ENCODE results near the gene TCERG1L. TPM values are rescaled to one million over a fixed set of nuclear protein-coding genes. Genes with fewer than 3 reads are reported as not detected.

Gene TCERG1L
- total and polyA plus RNA-seq, 4 donors: not detected

DNA sequence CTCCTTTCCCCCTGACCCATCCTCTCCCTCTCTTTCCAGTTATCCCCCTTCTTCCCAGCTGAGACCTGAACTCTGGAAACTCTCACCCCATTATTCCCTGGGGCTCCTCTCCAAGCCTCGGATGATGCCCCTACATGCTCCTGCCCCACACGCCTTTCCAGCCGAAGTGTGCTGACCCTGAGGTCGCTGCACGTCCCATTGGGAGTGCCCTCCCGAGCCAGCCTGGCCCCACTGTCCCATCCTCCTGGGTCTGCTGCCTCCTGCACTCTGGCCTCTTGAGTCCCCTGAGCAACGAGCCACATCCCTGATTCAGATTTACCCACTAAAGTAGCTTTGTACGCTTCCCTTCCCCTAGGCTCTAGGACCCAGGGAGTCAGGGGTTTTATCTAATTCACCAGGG is 87.4 kb downstream of the TCERG1L start:
- intact Hi-C loops (cut with DNase I): no loop called here
- no peaks in the 10 kb centered on the region for H3K9me3 ChIP-seq (ENCODE audit: control insufficient read depth, low read length)
- H3K4me3 ChIP-seq (ENCODE audit: low read length in 2 of 2): no peak overlapping the region
- ATAC-seq (ENCODE audit: low FRiP score) (no peak), DNase-seq (no peak)
- no peak overlapping the region for H3K27ac ChIP-seq (ENCODE audit: low read depth in 1 of 2, low read length in 2 of 2)
- H3K27me3 ChIP-seq (ENCODE audit: control insufficient read depth in 1 of 2, insufficient read depth in 2 of 2, low read length in 1 of 2): no peaks in the 10 kb centered on the region
- no peaks in the 10 kb centered on the region for H3K36me3 ChIP-seq (ENCODE audit: control insufficient read depth in 1 of 2, insufficient read depth in 2 of 2, low read length in 1 of 2)
- WGBS, 2 donors: 49 to 58% methylated on average over 8 of the region's 8 CpGs
- H3K4me1 ChIP-seq (ENCODE audit: control insufficient read depth in 1 of 2, insufficient read depth in 2 of 2, low read length in 2 of 2): no peaks in the 10 kb centered on the region

DNA sequence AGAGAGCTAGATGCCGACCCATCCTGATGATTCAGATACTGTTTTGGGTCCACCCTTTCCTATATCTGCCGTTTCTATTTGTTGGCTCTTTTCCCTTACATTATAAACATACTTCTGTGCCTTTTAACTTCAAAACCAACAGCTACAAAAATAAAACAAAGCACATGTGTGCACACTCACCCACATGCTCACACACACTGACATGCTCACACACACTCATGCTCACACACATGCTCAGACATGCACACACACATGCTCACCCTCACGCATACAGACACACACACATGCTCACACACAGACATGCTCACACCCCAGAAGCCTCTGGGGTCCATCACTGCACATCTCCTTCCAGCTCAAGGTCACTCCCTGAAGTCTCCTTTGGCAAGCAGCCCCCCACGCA is 88.1 kb downstream of the TCERG1L start:
- no peaks in the 10 kb centered on the region for H3K4me1 ChIP-seq (ENCODE audit: control insufficient read depth in 1 of 2, insufficient read depth in 2 of 2, low read length in 2 of 2)
- DNase-seq (no peak), ATAC-seq (ENCODE audit: low FRiP score) (no peak)
- no peak overlapping the region for H3K4me3 ChIP-seq (ENCODE audit: low read length in 2 of 2)
- H3K9me3 ChIP-seq (ENCODE audit: control insufficient read depth, low read length): no peaks in the 10 kb centered on the region
- H3K36me3 ChIP-seq (ENCODE audit: control insufficient read depth in 1 of 2, insufficient read depth in 2 of 2, low read length in 1 of 2): no peaks in the 10 kb centered on the region
- no peak overlapping the region for H3K27ac ChIP-seq (ENCODE audit: low read depth in 1 of 2, low read length in 2 of 2)
- intact Hi-C loops (cut with DNase I): no loop called here
- H3K27me3 ChIP-seq (ENCODE audit: control insufficient read depth in 1 of 2, insufficient read depth in 2 of 2, low read length in 1 of 2): no peaks in the 10 kb centered on the region
- WGBS, 2 donors: 66 to 70% methylated on average over 4 of the region's 4 CpGs

DNA sequence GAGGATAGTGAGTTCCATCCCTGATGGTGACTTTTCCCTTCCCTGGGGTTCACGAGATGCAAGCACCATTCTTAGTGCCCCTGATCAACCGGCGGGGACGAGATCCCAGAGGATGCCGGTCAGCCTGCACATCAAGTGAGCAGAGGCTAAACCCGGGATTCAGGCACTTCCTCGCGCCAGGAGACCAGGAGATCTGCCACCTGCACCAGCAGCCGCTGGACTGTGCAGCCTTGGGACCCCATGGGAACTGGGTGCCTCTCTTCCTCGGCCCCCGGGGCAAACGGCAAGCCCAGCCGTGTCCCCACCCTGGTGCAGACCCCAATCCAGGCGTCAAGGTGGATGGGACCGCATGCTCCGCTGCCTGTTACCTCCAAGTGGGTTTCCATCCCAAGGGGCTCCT is 88.5 kb downstream of the TCERG1L start:
- H3K4me1 ChIP-seq (ENCODE audit: control insufficient read depth in 1 of 2, insufficient read depth in 2 of 2, low read length in 2 of 2): no peaks in the 10 kb centered on the region
- WGBS, 2 donors: 89% methylated on average over 16 of the region's 16 CpGs
- intact Hi-C loops (cut with DNase I): no loop called here
- DNase-seq (no peak), ATAC-seq (ENCODE audit: low FRiP score) (no peak)
- H3K27ac ChIP-seq (ENCODE audit: low read depth in 1 of 2, low read length in 2 of 2): no peak overlapping the region
- H3K9me3 ChIP-seq (ENCODE audit: control insufficient read depth, low read length): no peaks in the 10 kb centered on the region
- H3K27me3 ChIP-seq (ENCODE audit: control insufficient read depth in 1 of 2, insufficient read depth in 2 of 2, low read length in 1 of 2): no peaks in the 10 kb centered on the region
- H3K36me3 ChIP-seq (ENCODE audit: control insufficient read depth in 1 of 2, insufficient read depth in 2 of 2, low read length in 1 of 2): no peaks in the 10 kb centered on the region
- H3K4me3 ChIP-seq (ENCODE audit: low read length in 2 of 2): no peak overlapping the region

DNA sequence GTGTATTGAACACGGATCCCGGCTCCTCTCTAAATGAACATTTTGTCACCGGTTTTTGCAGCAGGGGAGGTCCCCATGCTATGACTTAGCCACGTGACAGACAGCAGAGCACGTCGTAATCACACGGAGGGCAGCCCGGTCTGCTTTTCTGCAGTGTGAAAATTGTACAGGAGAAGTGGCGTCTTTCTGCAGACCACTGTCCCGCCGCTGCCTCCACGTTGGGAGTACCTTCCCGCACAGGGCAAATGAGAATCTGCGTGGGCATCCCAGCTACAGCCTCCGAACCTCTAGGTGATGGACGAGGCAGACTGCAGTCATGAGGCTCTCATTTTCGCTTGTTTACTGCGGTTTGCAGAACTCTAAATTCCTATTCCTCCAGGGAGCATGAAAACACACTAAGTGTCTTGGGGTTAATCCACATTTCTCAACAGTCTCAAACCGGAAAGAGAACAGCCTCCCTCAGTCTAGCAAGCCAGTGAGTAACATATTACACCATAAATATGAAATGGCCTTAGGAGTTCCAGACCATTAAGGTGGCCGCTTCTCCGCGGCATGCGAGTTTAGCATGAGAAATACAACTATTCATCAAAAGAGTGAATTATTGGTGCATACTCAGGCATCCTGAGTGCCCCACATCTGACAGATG is 89.8 kb downstream of the TCERG1L start:
- Histone ChIP-seq H3K27me3 (ENCODE audit: control insufficient read depth in 1 of 2, insufficient read depth in 2 of 2, low read length in 1 of 2) (no peaks in the 10 kb centered on the region), H3K27ac (ENCODE audit: low read depth in 1 of 2, low read length in 2 of 2) (no peak overlapping the region), H3K4me1 (ENCODE audit: control insufficient read depth in 1 of 2, insufficient read depth in 2 of 2, low read length in 2 of 2) (no peaks in the 10 kb centered on the region), H3K4me3 (ENCODE audit: low read length in 2 of 2) (no peak overlapping the region), H3K36me3 (ENCODE audit: control insufficient read depth in 1 of 2, insufficient read depth in 2 of 2, low read length in 1 of 2) (no peaks in the 10 kb centered on the region), H3K9me3 (ENCODE audit: control insufficient read depth, low read length) (no peaks in the 10 kb centered on the region)
- WGBS, 2 donors: 64 to 68% methylated on average over 23 of the region's 23 CpGs
- no peak for ATAC-seq (ENCODE audit: low FRiP score)
- intact Hi-C loops (cut with DNase I): no loop called here
- DNase-seq: peak in 1 of 2 donors; percentile 57

- Histone ChIP-seq H3K27ac (ENCODE audit: low read depth in 1 of 2, low read length in 2 of 2) (no peak overlapping the region), H3K27me3 (ENCODE audit: control insufficient read depth in 1 of 2, insufficient read depth in 2 of 2, low read length in 1 of 2) (no peaks in the 10 kb centered on the region), H3K36me3 (ENCODE audit: control insufficient read depth in 1 of 2, insufficient read depth in 2 of 2, low read length in 1 of 2) (no peaks in the 10 kb centered on the region), H3K9me3 (ENCODE audit: control insufficient read depth, low read length) (no peaks in the 10 kb centered on the region), H3K4me3 (ENCODE audit: low read length in 2 of 2) (no peak overlapping the region), H3K4me1 (ENCODE audit: control insufficient read depth in 1 of 2, insufficient read depth in 2 of 2, low read length in 2 of 2) (no peaks in the 10 kb centered on the region)
- DNase-seq (peak in 1 of 2 donors; percentile 61), ATAC-seq (ENCODE audit: low FRiP score) (no peak)
- WGBS, 2 donors: 69 to 74% methylated on average over 10 to 11 of the region's 11 CpGs
- intact Hi-C loops (cut with DNase I): no loop called here
Measured at GRCh38 chr10:131220601-131221171, 90.8 kb downstream of the TCERG1L start.

- Histone ChIP-seq H3K27ac (ENCODE audit: low read depth in 1 of 2, low read length in 2 of 2) (no peak overlapping the region), H3K27me3 (ENCODE audit: control insufficient read depth in 1 of 2, insufficient read depth in 2 of 2, low read length in 1 of 2) (no peaks in the 10 kb centered on the region), H3K9me3 (ENCODE audit: control insufficient read depth, low read length) (no peaks in the 10 kb centered on the region), H3K4me3 (ENCODE audit: low read length in 2 of 2) (no peak overlapping the region), H3K36me3 (ENCODE audit: control insufficient read depth in 1 of 2, insufficient read depth in 2 of 2, low read length in 1 of 2) (no peaks in the 10 kb centered on the region), H3K4me1 (ENCODE audit: control insufficient read depth in 1 of 2, insufficient read depth in 2 of 2, low read length in 2 of 2) (no peaks in the 10 kb centered on the region)
- intact Hi-C loops (cut with DNase I): no loop called here
- DNase-seq (peak in 1 of 2 donors; percentile 54), ATAC-seq (ENCODE audit: low FRiP score) (no peak)
- WGBS, 2 donors: 86% methylated on average over 15 of the region's 15 CpGs
Measured at GRCh38 chr10:131219955-131220489, 91.5 kb downstream of the TCERG1L start.

DNA sequence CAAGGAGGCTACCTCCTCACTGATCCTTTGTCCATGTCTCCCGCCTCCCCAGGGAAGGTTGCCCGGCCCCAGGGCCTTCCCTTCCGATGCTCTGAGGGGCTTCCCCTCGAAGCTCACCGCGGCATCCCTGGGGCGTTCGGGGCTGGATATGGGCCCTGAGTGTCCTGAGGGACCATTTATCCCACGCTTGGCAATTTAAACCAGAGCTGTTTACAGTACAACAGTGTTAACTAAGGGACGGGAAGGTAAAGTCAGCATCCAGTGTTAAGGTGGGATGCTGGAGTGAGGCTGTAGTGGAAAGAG is 92.0 kb downstream of the TCERG1L start:
- no peak for ATAC-seq (ENCODE audit: low FRiP score)
- no peak for DNase-seq
- Histone ChIP-seq H3K4me1 (ENCODE audit: control insufficient read depth in 1 of 2, insufficient read depth in 2 of 2, low read length in 2 of 2) (no peaks in the 10 kb centered on the region), H3K27ac (ENCODE audit: low read depth in 1 of 2, low read length in 2 of 2) (no peak overlapping the region), H3K9me3 (ENCODE audit: control insufficient read depth, low read length) (no peaks in the 10 kb centered on the region), H3K36me3 (ENCODE audit: control insufficient read depth in 1 of 2, insufficient read depth in 2 of 2, low read length in 1 of 2) (no peaks in the 10 kb centered on the region), H3K4me3 (ENCODE audit: low read length in 2 of 2) (no peak overlapping the region), H3K27me3 (ENCODE audit: control insufficient read depth in 1 of 2, insufficient read depth in 2 of 2, low read length in 1 of 2) (no peaks in the 10 kb centered on the region)
- WGBS, 2 donors: 88 to 89% methylated on average over 10 of the region's 10 CpGs
- intact Hi-C loops (cut with DNase I): no loop called here

- H3K27me3 ChIP-seq (ENCODE audit: control insufficient read depth in 1 of 2, insufficient read depth in 2 of 2, low read length in 1 of 2): no peaks in the 10 kb centered on the region
- H3K4me1 ChIP-seq (ENCODE audit: control insufficient read depth in 1 of 2, insufficient read depth in 2 of 2, low read length in 2 of 2): no peaks in the 10 kb centered on the region
- H3K27ac ChIP-seq (ENCODE audit: low read depth in 1 of 2, low read length in 2 of 2): no peak overlapping the region
- intact Hi-C loops (cut with DNase I): no loop called here
- no peaks in the 10 kb centered on the region for H3K36me3 ChIP-seq (ENCODE audit: control insufficient read depth in 1 of 2, insufficient read depth in 2 of 2, low read length in 1 of 2)
- no peaks in the 10 kb centered on the region for H3K9me3 ChIP-seq (ENCODE audit: control insufficient read depth, low read length)
- ATAC-seq (ENCODE audit: low FRiP score): peak; percentile 3
- DNase-seq: no peak
- no peak overlapping the region for H3K4me3 ChIP-seq (ENCODE audit: low read length in 2 of 2)
- WGBS, 2 donors: 84 to 86% methylated on average over 16 to 17 of the region's 17 CpGs
Measured at GRCh38 chr10:131218811-131219583, 92.5 kb downstream of the TCERG1L start.
